Measurements from ENCODE around the gene TTYH3. TPM values are rescaled to one million over a fixed set of nuclear protein-coding genes. Genes with fewer than 3 reads are reported as not detected.

TTYH3 gene
- total and polyA plus RNA-seq, 2 of the 13 experiments (the other 11 are each of a cell fraction or from before 2014, with no cell fraction given) = 26.3 to 50.0 TPM

DNA sequence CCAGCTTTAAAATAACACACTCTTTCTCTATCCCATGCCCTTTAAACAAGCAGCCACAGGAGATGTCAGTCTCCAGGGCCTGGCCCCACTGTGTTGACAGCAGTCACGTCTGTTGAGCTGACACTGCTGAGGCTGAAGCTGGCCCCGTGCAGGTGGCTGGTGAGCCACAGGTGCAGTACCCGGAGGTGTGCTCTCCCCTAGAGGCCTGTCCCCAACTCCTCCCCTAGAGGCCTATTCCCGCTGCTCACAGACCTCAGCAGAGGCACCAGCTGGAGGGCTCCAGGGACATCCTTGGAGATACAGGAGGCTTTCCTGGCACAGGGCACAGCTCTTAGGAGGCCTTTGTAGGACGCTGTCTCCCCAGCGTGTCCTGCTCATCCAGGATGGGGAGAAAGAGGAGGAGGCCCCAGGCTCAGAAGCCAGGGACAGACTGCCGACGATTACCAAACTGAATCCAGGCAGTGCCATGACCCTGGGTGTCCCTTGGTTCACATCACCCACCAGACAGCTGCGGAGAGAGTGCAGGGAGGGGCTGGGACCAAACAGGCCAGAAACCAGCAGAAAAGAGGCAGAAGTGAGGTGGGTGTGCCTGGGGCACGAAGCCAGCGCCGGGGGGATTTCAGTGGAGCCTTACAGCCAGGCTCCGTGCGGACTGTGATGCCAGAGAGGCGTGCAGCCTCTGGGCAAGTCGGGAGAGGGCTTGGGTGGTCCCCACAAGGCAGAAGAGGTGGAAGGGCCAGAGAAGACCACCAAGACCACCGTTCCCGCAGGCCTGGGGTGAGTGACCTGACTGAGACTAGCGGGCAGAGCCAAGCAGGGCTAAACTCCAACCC lies 18.5 kb upstream of the TTYH3 start (continued):
- TF ChIP-seq DDIT3 (CRISPR knock-in tag; IDR thresholded peaks at IDR 0.05) (no peak), NRL (CRISPR knock-in tag; IDR thresholded peaks at IDR 0.05; ENCODE audit: borderline replicate concordance) (0 out of 2 replicates have a peak, but pooled peaks have one; percentile 23), JUN (CRISPR knock-in tag; IDR thresholded peaks at IDR 0.05) (no peak), ZIK1 (CRISPR knock-in tag; IDR thresholded peaks at IDR 0.05; ENCODE audit: borderline replicate concordance, low read depth) (no peak), U2AF1 (optimal IDR thresholded peaks at IDR 0.05; ENCODE audit: low read depth, low read length) (no peak), FOXK2 (IDR thresholded peaks at IDR 0.05) (no peak), CBX1 (IDR thresholded peaks at IDR 0.05; ENCODE audit: low read depth) (no peak), ZNF432 (CRISPR knock-in tag; IDR thresholded peaks at IDR 0.05; ENCODE audit: borderline replicate concordance) (no peak), ZBTB7A (CRISPR knock-in tag; IDR thresholded peaks at IDR 0.05) (no peak), ZSCAN12 (CRISPR knock-in tag; IDR thresholded peaks at IDR 0.05) (no peak), JARID2 (CRISPR knock-in tag; IDR thresholded peaks at IDR 0.05; ENCODE audit: insufficient replicate concordance) (no peak), FOXO4 (CRISPR knock-in tag; conservative IDR thresholded peaks at IDR 0.05) (0 out of 2 replicates have a peak, but pooled peaks have one; percentile 12), ZNF292 (CRISPR knock-in tag; IDR thresholded peaks at IDR 0.05; ENCODE audit: borderline replicate concordance, low read depth) (0 out of 2 replicates have a peak, but pooled peaks have one; percentile 14), IRF1 (CRISPR knock-in tag; IDR thresholded peaks at IDR 0.05; ENCODE audit: low read depth) (no peak), ZNF224 (CRISPR knock-in tag; IDR thresholded peaks at IDR 0.05) (no peak), ZNF740 (CRISPR knock-in tag; IDR thresholded peaks at IDR 0.05) (no peak), ZNF567 (CRISPR knock-in tag; IDR thresholded peaks at IDR 0.05; ENCODE audit: borderline replicate concordance) (no peak), ZSCAN30 (CRISPR knock-in tag; IDR thresholded peaks at IDR 0.05) (no peak), ZBTB25 (CRISPR knock-in tag; IDR thresholded peaks at IDR 0.05) (no peak)
- TF ChIP-seq, protein P1, sequence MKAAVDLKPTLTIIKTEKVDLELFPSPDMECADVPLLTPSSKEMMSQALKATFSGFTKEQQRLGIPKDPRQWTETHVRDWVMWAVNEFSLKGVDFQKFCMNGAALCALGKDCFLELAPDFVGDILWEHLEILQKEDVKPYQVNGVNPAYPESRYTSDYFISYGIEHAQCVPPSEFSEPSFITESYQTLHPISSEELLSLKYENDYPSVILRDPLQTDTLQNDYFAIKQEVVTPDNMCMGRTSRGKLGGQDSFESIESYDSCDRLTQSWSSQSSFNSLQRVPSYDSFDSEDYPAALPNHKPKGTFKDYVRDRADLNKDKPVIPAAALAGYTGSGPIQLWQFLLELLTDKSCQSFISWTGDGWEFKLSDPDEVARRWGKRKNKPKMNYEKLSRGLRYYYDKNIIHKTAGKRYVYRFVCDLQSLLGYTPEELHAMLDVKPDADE (CRISPR knock-in tag; IDR thresholded peaks at IDR 0.05) = no peak
- TF ChIP-seq, protein P2, sequence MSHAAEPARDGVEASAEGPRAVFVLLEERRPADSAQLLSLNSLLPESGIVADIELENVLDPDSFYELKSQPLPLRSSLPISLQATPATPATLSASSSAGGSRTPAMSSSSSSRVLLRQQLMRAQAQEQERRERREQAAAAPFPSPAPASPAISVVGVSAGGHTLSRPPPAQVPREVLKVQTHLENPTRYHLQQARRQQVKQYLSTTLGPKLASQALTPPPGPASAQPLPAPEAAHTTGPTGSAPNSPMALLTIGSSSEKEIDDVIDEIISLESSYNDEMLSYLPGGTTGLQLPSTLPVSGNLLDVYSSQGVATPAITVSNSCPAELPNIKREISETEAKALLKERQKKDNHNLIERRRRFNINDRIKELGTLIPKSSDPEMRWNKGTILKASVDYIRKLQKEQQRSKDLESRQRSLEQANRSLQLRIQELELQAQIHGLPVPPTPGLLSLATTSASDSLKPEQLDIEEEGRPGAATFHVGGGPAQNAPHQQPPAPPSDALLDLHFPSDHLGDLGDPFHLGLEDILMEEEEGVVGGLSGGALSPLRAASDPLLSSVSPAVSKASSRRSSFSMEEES (CRISPR knock-in tag; IDR thresholded peaks at IDR 0.05) = no peak

Measured in HepG2 (cell line).